Germinal center (tissue), 1 donor: ENCODE results near the gene MEA1.
A peak's percentile ranks its signal among the peaks of the same experiment; 100 is the strongest.

Experiments
- DNase-seq: peaks from one replicate; pipeline ENCODE4 v3.0.0; 2012; ENCODE audit warnings: mixed read lengths, low spot score

Gene MEA1

GRCh38 chr6:43038727-43039126 lies 25.0 kb upstream of the MEA1 start:
- no peak for DNase-seq

- DNase-seq: no peak
Observed at GRCh38 chr6:43037706-43038105, 24.0 kb upstream of the MEA1 start.

- no peak for DNase-seq
Observed at GRCh38 chr6:43037197-43037596, 23.5 kb upstream of the MEA1 start.

- no peak for DNase-seq
Observed at GRCh38 chr6:43036712-43037111, 23.0 kb upstream of the MEA1 start.

GRCh38 chr6:43035495-43036194 lies 21.9 kb upstream of the MEA1 start:
- DNase-seq: no peak

GRCh38 chr6:43034190-43034525 lies 20.4 kb upstream of the MEA1 start:
- DNase-seq: no peak

- DNase-seq: no peak
Observed at GRCh38 chr6:43033496-43034189, 19.9 kb upstream of the MEA1 start.

- no peak for DNase-seq
Observed at GRCh38 chr6:43032326-43032725, 18.6 kb upstream of the MEA1 start.

GRCh38 chr6:43029120-43029519 lies 15.4 kb upstream of the MEA1 start:
- DNase-seq: no peak

- DNase-seq: no peak
Observed at GRCh38 chr6:43026365-43026764, 12.6 kb upstream of the MEA1 start.

GRCh38 chr6:43024436-43024835 lies 10.7 kb upstream of the MEA1 start:
- DNase-seq: no peak

- peak; percentile 83 for DNase-seq
Observed at GRCh38 chr6:43021270-43022047, 7.7 kb upstream of the MEA1 start, which contains the start of gene RRP36. TSS of gene RRP36 (plus strand) at chr6:43021623. CDS start at chr6:43021655, 32 bp downstream.

- DNase-seq: peak; percentile 14
Observed at GRCh38 chr6:43020847-43021246, 7.1 kb upstream of the MEA1 start.

- DNase-seq: no peak
Observed at GRCh38 chr6:43020052-43020705, 6.4 kb upstream of the MEA1 start.

GRCh38 chr6:43019152-43019551 lies 5.4 kb upstream of the MEA1 start:
- DNase-seq: no peak

GRCh38 chr6:43016943-43017334 lies 3.2 kb upstream of the MEA1 start:
- DNase-seq: no peak

GRCh38 chr6:43016176-43016942 lies 2.6 kb upstream of the MEA1 start:
- DNase-seq: no peak

- no peak for DNase-seq
Observed at GRCh38 chr6:43014434-43014909, 726 bp upstream of the MEA1 start.

- DNase-seq: no peak
Observed at GRCh38 chr6:43013097-43013842, 476 bp downstream of the MEA1 start.

- no peak for DNase-seq
Observed at GRCh38 chr6:43012364-43012763, 1.4 kb downstream of the MEA1 start.

- DNase-seq: no peak
Observed at GRCh38 chr6:43011207-43011606, 2.5 kb downstream of the MEA1 start.
